HG03575 (cell line): ENCODE results near the gene AVL9.

ENCODE experiments used
- ATAC-seq: cut with Tn5 transposase; IDR thresholded peaks from one replicate; pipeline ENCODE4 v1.9.1; 2021; ENCODE audit not compliant: unreplicated experiment, insufficient number of reproducible peaks, low FRiP score; ENCODE audit errors: extremely low read depth

AVL9 gene

DNA sequence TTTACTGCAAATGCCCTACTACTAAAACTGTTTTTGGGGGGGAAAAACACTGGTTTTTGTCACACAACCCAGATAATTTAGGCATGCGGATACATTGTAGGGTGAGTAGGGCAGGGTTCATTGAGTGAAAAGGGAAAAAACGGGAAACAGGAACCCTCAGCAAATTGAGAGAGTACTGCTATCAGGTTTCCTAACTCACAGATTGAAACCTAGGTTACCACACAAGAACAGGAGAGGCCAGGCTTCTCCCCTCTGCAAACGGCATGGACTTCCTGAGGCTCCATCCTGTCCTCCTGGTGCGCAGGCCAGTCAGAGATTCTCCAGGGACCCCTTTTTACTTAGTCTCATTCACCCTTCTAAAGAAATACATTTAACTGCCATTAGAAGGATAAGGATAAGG lies 30.6 kb downstream of the AVL9 start:
- no peak for ATAC-seq

DNA sequence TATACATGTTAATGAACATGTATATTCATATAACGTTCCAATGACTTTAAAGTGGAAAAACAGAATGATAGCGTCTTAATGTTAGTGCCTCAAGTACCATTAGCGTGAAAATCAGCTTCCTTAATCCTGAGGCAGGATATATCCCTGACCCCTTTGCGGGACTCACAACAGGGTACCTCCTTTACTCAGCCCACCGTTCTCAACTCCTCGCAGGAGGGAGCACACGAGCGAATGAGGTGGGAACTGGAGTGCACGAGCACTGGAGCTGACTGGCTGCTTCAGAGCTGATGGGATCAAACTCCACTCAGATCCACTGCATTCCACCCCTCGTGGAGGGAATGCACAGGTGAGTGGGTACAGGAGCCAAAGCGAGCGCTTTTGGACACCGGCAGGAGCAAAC lies 36.1 kb downstream of the AVL9 start:
- ATAC-seq: no peak

DNA sequence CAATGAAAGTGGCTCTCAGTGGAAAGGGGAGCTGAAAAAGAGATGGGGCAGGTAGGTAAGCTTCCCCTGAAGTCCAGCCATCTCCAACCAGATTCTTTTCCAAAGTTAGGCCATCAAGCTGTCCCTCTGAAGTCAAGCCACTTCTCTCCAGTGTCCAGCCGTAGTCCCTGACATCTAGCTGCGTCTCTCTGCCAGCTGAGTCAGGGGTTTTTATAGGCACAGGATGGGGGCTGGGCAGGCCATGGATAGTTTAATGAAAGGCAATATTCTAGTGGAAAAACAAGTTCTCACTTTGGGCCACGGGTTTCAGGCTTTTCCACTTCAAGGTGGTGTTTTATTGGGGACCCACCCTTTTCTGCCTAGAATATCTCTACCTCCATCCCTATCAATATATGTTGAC lies 36.8 kb downstream of the AVL9 start:
- no peak for ATAC-seq

DNA sequence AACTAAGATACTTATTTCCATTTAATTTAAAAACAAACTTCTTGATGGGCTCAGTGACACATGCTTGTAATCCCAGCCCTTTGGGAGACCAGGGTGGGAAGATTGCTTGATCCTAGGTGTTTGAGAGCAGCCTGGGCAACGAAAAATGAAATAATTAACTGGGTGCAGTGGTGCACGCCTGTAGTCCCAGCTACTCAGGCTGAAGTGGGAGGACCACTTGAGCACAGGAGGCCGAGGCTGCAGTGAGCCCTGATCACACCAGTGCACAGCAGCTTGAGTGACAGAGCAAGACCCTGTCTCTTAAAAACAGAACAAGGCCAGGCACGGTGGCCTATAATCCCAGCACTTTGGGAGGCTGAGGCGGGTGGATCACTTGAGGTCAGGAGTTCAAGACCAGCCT lies 37.4 kb downstream of the AVL9 start:
- ATAC-seq: no peak

DNA sequence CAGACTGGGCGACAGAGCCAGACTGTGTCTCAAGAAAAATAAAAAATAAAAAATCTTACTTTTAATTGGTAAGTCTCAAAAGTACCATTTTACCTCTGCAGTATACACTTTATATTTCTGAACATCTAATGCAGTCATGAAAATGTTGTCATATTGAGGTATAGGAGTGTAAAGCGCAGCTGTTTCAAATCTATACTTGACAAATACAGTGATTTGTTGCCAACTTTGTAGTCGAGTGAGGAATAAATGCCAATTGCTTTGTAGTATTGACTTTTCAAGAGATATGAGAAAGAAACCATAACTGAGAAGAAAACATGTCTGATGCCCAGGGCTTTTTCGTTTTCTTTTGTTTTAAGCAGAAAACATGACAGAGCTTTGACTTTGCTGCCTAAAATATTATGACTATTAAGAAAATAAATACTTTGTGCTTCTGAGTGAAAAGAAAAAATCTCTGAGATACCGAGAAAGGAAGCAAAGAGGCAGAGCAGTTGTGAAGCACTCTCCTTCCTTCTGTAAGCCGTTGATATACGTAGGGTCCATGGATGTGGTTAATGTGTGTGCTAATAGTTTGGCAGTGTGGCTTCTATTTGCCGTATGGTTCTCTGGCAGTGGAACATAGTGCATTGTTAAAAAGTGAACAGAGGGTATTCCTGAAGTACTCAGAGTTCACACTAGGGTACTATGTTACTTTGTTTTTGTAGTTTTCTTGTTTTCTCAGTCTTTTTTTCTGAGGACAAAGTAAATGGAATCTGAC lies 38.2 kb downstream of the AVL9 start:
- no peak for ATAC-seq

DNA sequence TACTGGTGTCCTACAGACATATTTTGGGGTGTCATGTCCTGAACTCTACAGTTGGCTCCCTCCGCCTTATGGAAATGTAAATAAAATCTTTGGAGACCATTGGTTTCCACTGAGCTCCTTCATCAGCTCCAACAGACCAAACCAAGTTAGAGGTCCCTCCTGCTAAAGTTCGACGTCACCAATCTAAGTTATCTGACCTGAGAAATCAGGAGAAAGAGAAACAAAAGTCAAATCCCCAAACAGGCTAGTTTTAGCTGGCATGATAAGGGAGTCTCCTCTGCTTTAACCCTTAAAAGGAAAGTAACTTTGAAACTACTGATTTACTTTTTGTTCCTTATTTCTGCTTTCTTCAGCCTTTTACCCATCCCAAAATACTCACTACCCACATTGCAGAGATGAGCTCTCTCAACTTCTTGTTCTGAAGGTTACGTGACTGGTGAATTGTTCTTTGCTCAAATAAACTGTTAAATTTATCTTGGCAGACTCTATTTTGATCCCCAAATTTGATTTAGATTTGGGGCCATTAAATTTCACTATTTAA lies 39.9 kb downstream of the AVL9 start:
- ATAC-seq: no peak

DNA sequence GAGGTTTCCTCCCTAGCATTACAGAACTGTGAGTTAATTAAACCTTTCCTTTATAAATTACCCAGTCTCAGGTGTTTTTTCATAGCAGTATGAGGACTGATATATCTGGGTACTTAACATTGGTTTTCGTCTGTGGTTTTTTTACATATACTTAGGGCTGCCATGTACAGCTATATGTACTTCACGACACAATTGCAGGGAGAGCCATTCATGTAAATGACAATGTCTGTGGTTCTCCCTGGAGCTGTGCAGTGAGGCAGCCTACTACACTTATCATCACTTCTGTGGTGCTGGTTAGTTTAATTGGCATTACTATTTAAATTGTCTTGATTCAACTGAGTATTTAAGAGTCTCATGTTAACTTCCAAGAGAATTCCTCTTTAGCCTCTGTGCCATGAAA lies 40.7 kb downstream of the AVL9 start:
- ATAC-seq: no peak

DNA sequence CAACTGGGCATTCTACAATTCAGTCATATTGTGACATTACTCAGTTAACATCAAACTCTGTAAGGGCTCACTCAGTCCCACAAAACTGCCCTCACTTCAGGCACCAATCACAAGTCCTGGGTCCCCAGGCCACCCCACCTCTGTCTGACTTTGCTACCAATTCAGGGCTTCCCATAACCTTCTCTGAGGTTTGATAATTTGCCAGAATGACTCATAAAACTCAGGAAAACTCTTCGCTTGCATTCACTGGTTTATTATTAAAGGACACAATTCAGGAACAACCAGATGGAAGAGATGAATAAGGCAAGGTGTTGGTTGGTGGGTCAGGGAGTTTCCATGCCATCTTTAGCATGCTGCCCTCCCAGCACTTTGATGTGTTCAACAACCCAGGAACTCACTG lies 41.3 kb downstream of the AVL9 start:
- ATAC-seq: no peak

DNA sequence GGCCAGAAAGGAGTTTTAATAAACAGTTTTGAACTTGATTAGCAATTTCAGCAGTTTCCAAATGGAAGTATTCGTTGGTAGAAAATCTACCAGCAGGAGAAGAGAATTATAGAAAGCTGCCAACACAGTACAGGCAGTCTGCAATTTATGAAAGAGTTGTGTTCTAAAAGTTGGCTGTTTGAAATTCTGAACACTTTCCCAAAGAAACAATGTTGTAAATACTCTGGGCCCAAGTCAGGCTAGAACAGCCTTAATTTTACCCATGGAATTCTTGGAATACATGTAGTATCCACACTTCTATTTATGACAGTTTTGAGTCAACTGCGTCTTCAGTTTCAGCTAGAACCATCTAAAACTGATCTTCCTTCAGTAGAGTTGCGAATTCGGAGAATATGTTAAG lies 42.5 kb downstream of the AVL9 start:
- ATAC-seq: no peak

DNA sequence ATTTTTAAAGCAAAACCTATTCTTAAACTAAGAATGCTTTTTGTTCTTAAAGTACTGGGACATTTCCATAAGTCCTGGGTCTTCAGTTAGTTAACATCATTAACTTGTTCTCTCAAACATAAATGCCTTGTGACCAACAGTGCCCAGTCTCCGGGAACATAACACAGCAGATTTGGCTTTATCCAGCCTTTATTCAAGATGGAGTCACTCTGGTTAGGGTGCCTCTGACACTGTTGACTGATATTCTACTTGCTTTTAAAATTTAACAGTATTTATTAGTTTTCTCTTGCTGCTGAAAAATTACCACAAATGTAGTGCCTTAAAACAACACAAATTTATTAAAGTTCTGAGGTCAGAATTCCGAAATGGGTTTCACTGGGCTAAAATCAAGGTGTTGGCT lies 44.1 kb downstream of the AVL9 start:
- no peak for ATAC-seq

DNA sequence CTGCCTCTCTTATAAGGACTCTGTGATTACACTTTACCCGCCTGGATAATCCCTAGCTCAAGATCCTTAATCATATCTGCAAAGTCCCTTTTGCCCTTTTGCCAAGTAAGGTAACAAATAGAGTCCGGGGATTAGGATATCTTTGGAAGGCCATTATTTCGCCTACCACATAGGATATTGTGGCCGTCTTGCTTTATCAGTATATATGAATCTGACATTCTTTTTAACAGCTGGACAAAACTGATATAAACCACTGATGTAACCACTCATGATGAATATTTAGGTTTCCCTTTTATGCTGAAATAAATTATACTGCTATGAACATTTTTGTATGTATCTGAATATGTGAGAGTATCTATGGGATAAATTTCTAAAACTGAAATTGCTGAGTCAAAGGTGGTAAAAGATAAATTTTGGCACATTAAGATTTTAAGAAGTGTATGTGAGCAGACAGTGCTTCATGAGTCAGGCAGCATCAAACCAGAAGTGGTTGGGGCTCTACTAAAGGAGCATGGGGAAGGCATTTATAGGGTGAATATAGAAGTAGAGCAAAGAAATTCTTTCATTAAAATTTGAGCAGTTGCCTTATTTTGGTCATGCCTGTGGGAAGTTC lies 44.7 kb downstream of the AVL9 start:
- ATAC-seq: no peak

DNA sequence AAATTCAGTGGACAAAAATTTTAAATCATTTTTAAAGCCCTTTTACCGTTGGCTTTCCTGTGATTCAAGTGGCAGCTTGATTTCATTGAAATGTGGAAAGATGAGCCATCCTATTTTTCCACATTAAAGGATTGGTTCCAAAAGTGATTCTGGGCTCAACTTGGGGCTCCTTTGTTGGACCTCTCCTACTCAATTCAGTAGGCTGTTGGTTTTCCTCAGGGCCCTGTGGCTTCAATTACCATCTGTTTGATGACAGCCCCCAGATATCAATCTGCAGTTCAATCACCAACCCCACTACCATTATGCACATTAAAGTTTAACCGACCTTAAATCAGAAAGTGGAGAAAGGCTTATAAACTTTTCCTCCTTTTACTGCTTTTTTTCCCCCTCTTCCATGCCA lies 47.3 kb downstream of the AVL9 start:
- no peak for ATAC-seq

DNA sequence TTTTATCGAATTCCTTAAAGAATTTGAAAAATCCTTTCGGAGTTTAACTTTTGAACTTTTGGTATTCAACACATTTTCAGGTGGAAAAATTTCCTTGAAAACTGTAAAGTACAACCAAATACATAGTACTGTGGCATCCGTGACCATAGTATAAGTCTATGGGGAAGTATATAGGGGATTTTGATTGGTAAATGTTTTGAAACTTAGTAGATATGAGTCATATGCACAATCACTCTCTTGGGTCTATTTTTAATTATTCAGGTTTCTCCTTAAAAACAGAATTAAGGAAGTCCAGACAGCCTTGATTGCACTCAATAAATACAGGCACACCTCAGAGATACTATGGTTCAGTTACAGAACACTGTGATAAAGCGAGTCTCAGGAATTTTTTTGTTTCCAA lies 64.2 kb downstream of the AVL9 start:
- ATAC-seq: no peak

DNA sequence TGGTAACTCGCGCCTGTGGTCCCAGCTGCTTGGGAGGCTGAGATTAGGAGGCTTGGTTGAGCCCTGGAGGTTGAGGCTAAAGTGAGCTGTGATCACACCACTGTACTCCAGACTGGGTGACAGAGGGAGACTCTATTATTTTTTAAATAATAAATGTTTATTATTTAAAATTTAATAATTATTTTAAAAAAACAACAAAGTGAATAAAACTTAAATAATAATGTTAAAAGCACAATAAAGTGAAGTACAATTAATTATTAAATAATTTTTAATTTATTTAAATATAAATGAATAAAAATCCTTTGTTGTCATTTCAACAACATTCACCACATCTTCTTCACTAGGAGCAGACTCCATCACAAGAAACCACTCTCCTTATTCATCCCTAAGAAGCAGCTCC lies 64.8 kb downstream of the AVL9 start:
- ATAC-seq: no peak

DNA sequence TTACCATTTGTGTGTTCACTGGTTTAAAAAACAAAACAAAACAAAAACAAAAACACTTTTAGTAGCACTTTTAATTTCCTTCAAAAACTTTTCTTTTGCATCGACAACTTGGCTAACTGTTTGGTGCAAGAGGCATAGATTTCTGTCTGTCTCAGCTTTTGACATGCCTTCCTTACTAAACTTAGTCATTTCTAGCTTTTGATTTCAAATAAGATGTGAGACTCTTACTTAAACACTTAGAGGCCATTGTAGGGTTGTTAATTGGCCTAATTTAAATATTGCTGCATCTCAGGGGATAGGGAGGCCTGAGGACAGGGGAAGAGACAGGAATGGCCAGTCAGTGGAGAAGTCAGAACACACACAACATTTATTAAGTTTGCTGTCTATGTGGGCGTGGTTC lies 66.3 kb downstream of the AVL9 start:
- no peak for ATAC-seq

DNA sequence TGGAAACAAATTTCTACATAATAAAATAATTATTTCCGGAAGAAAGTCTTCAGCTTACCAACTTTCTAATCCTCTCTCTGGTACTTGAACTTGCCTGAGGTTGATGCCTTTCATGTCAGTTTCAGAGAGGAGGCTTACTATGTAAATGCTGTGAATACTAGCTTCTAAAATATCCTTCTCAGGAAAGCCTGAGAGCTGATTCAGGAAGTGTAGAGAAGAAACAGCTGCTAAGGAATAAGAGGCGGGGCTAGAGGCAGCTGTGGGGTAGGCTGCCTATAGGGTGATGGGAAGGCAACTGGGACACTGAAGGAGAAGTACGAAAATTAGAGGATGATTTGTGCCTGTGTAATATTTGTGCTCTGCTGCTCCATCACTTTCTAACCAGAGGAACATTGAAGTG lies 69.3 kb downstream of the AVL9 start:
- ATAC-seq: no peak

DNA sequence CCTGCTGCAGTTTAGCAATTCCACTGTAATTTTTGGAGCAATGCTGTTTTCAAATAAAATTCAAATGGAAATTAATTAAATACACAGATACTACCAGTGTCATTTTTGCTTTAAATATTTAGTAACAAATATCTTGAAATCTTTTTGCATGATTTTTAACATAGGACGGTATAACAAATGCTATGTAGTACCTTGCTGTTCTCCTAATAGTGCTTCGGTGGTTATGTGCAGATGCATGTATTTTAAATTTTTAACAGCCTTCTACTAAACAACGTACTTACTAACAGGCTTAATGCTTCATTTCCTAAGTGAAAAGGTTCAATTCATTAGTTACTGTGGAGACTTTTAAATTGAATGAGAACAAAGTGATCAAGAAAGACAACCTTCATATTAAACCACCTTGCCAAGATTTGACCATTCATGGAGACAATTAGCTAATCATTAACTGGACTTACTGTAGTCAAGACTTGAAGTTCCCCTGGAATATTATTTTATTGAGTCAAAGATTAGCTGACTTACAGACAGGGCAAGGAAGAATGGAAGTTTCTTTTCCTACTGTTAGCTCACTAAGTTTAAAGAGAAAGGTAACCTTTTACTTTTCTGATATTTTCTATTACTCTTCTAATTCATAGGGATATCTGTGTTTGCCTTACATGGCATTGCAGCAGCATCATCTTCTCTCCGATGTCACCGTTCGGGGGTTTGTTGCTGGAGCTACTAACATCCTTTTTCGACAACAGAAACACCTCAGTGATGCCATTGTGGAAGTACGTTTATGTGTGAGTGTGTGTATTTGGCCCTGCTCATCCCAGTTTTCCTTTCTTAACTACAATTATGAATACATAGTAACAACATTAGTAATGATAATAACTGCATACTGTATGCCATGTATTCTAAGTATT lies 74.3 kb downstream of the AVL9 start:
- no peak for ATAC-seq

DNA sequence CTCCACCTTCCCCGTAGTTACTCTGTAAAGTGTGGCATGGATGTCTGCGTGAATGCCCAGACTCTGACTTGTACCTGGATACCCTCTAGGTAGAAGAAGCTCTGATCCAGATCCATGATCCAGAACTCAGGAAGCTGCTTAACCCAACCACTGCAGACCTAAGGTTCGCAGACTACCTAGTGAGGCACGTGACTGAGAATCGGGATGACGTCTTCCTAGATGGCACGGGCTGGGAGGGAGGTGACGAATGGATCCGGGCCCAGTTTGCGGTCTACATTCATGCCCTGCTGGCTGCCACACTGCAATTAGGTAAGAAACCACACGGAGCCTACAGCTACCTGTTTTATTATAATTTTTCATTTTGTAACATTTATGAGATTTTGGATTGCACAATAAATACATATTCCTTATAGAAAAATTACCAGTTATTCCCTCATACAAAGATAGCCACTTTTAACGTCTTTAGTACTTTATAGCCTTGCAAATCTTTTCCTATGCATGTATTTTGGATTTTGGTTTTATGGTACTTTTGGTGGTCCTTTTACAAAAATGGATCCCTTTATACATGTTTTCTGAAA lies 77.9 kb downstream of the AVL9 start:
- ATAC-seq: no peak

DNA sequence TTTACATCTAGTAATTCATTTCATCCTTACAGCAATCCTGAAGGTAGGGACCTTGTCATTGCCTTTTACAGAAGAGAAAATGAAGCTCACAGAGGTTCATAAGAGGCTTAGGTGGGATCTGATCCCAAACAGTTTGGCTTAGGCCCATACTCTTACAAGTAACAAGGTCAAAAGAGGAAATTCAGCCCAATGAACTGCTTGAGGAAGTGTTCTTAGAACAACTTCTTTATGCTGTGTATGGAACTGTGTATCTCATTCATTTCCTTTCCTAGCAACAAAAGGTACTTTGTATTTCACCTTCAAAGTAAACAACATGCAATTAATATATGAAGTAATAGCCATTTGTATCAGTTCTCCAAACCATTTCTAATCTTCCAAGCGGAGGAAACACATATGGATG lies 79.3 kb downstream of the AVL9 start:
- ATAC-seq: no peak
